CD14-positive monocyte (primary cell): ENCODE data around the gene GH2. TPM values are rescaled to one million over a fixed set of nuclear protein-coding genes. Genes with fewer than 3 reads are reported as not detected.

ENCODE experiments used
- DNase-seq, 3 donors: peaks; one replicate each; pipeline ENCODE4 v3.0.0-alpha.2; 2011 to 2022
- H2AFZ ChIP-seq: 2 replicates; pipeline ENCODE4 v1.6.0; 2012; ENCODE audit warnings: mild to moderate bottlenecking, low read depth, low read length, inconsistent platforms; ENCODE audit not compliant: insufficient read depth, poor library complexity, severe bottlenecking
- H3K27ac ChIP-seq, 2 donors: 1 replicate in 1 of 2; 2 replicates in 1 of 2; pipeline ENCODE4 v1.5.1; 2012 to 2013; ENCODE audit warnings: low read length in 2 of 2, control low read depth in 1 of 2, inconsistent platforms in 1 of 2, low read depth in 1 of 2, mild to moderate bottlenecking in 1 of 2
- H3K27me3 ChIP-seq, 2 donors: one replicate each; pipeline versions ENCODE4 v1.6.0 to v1.6.1; 2011 to 2013; ENCODE audit warnings: low read length in 2 of 2; ENCODE audit not compliant: control insufficient read depth in 2 of 2, insufficient read depth in 2 of 2
- H3K36me3 ChIP-seq, 2 donors: replicated peaks in 1 of 2; 1 replicate in 1 of 2; 2 replicates in 1 of 2; pipeline versions ENCODE4 v1.5.1 to v1.6.1; 2012 to 2013; ENCODE audit warnings: low read length in 2 of 2, control low read depth in 1 of 2, inconsistent platforms in 1 of 2, mild to moderate bottlenecking in 1 of 2; ENCODE audit not compliant: insufficient read depth in 2 of 2, control insufficient read depth in 1 of 2
- H3K4me1 ChIP-seq, 2 donors: 1 replicate in 1 of 2; 2 replicates in 1 of 2; pipeline versions ENCODE4 v1.5.1 to v1.6.1; 2012 to 2013; ENCODE audit warnings: low read length in 2 of 2, control low read depth in 1 of 2, inconsistent platforms in 1 of 2, mild to moderate bottlenecking in 1 of 2, moderate library complexity in 1 of 2; ENCODE audit not compliant: insufficient read depth in 2 of 2, control insufficient read depth in 1 of 2
- H3K4me2 ChIP-seq: replicated peaks from 2 replicates; pipeline ENCODE3; 2012; ENCODE audit warnings: low read length, moderate library complexity, mild to moderate bottlenecking; ENCODE audit not compliant: poor library complexity, severe bottlenecking; ENCODE audit errors: extremely low read depth
- H3K4me3 ChIP-seq, 3 experiments: fragments of 200-600 bp in 1 of 3; sonication (generic) in 1 of 3; replicated peaks in 1 of 3; 1 replicate in 2 of 3; 2 replicates in 1 of 3; pipeline ENCODE4 v1.5.1; 2011 to 2013; ENCODE audit warnings: low read length in 3 of 3, mild to moderate bottlenecking in 3 of 3, control low read depth in 2 of 3, low read depth in 2 of 3, inconsistent platforms in 1 of 3, moderate library complexity in 1 of 3
- H3K79me2 ChIP-seq: 2 replicates; pipeline ENCODE4 v1.6.0; 2012; ENCODE audit warnings: mild to moderate bottlenecking, control low read depth, inconsistent platforms, low read length, moderate library complexity; ENCODE audit not compliant: insufficient read depth
- H3K9ac ChIP-seq: 2 replicates; pipeline ENCODE4 v1.6.0; 2017; ENCODE audit warnings: low read length, mild to moderate bottlenecking; ENCODE audit not compliant: insufficient read depth, poor library complexity, severe bottlenecking
- H3K9me3 ChIP-seq, 2 donors: replicated peaks in 1 of 2; 1 replicate in 1 of 2; 2 replicates in 1 of 2; pipeline versions ENCODE4 v1.5.1 to v1.6.1; 2012 to 2013; ENCODE audit warnings: low read length in 2 of 2, control low read depth in 1 of 2; ENCODE audit not compliant: control insufficient read depth in 1 of 2, insufficient read depth in 1 of 2
- H4K20me1 ChIP-seq: 2 replicates; pipeline ENCODE4 v1.6.0; 2012; ENCODE audit warnings: mild to moderate bottlenecking, low read length, control low read depth, moderate library complexity; ENCODE audit not compliant: insufficient read depth
- H3K27ac Mint-ChIP-seq, 7 donors: one replicate each; pipeline ENCODE4 v1.8.0; 2020; ENCODE audit warnings: mild to moderate bottlenecking in 7 of 7, mixed read lengths in 7 of 7, moderate library complexity in 6 of 7, inconsistent platforms in 2 of 7
- H3K27me3 Mint-ChIP-seq, 3 donors: one replicate each; pipeline ENCODE4 v1.8.0; 2021 to 2022; ENCODE audit warnings: low read depth in 3 of 3, mild to moderate bottlenecking in 3 of 3, mixed read lengths in 3 of 3, moderate library complexity in 3 of 3, inconsistent platforms in 1 of 3
- H3K36me3 Mint-ChIP-seq, 2 donors: one replicate each; pipeline ENCODE4 v1.8.0; 2020; ENCODE audit warnings: mixed read lengths in 2 of 2, inconsistent platforms in 1 of 2, mild to moderate bottlenecking in 1 of 2
- H3K4me1 Mint-ChIP-seq: one replicate; pipeline ENCODE4 v1.8.0; 2020; ENCODE audit warnings: mild to moderate bottlenecking, mixed read lengths
- H3K4me3 Mint-ChIP-seq, 2 donors: one replicate each; pipeline ENCODE4 v1.8.0; 2020; ENCODE audit warnings: mild to moderate bottlenecking in 2 of 2, mixed read lengths in 2 of 2, moderate library complexity in 1 of 2
- H3K9me3 Mint-ChIP-seq, 7 donors: one replicate each; pipeline ENCODE4 v1.8.0; 2020 to 2022; ENCODE audit warnings: mixed read lengths in 7 of 7, mild to moderate bottlenecking in 6 of 7, moderate library complexity in 6 of 7, inconsistent platforms in 2 of 7
- CTCF ChIP-seq: fragments of 200-600 bp; IDR thresholded peaks from one replicate; pipeline ENCODE4 v1.8.0; 2022; ENCODE audit warnings: antibody characterized with exemption, mild to moderate bottlenecking
- WGBS: methylation state at CpG from one replicate; pipeline ENCODE4 v1.1.5; 2013; ENCODE audit warnings: missing lambda C conversion rate; ENCODE audit not compliant: insufficient coverage; 5-methylcytosine and 5-hydroxymethylcytosine counted together
- intact Hi-C, 2 donors: fragments of 100-400 bp; cut with micrococcal nuclease; formaldehyde crosslinking; loops; one replicate each; pipeline versions ENCODE4 v1.15.0 to v1.15.1; 2023
- polyA plus RNA-seq, 3 donors: library from polyadenylated mRNA; depleted of rRNA in 1 of 3; unstranded in 2 of 3; stranded (reverse) in 1 of 3; fragments of 300-500 nt in 2 of 3; fragments of >200 nt in 1 of 3; fragmentation: Illumina TruSeq in 2 of 3; gene quantifications; 1 replicate in 2 of 3; 2 replicates in 1 of 3; pipeline ENCODE4 v1.2.3, GENCODE V29; 2012 to 2021

Gene GH2
- polyA plus RNA-seq, 3 donors: not detected

GRCh38 chr17:63832455-63832854 is 49.3 kb downstream of the GH2 start:
- no peak overlapping the region for H3K4me3 ChIP-seq
- H3K9me3 ChIP-seq: no peaks in the 10 kb centered on the region
- H3K4me1 Mint-ChIP-seq: peaks cover 34% of the 10 kb centered on the region
- WGBS: 94% methylated on average over 2 of the region's 2 CpGs
- H2AFZ ChIP-seq: no peak overlapping the region
- H3K9ac ChIP-seq: no peak overlapping the region
- H4K20me1 ChIP-seq: peaks cover 83% of the 10 kb centered on the region
- H3K36me3 ChIP-seq: peaks cover 76 to 86% of the 10 kb centered on the region in 2 donors
- peaks cover 65% of the 10 kb centered on the region for H3K79me2 ChIP-seq
- intact Hi-C loops: no loop called here
- DNase-seq: no peak
- peaks cover 72 to 82% of the 10 kb centered on the region in 2 donors for H3K36me3 Mint-ChIP-seq
- no peaks in the 10 kb centered on the region for H3K27me3 ChIP-seq
- no peak overlapping the region for H3K4me2 ChIP-seq
- TF ChIP-seq CTCF: no peak
- H3K27ac ChIP-seq: no peak overlapping the region
- no peak overlapping the region for H3K4me3 Mint-ChIP-seq
- peaks cover 14 to 23% of the 10 kb centered on the region in 2 donors for H3K4me1 ChIP-seq
- no peaks in the 10 kb centered on the region for H3K27me3 Mint-ChIP-seq
- H3K27ac Mint-ChIP-seq: peak overlapping the region in 3 of 7 donors; percentile 63 to 86 (median 63)
- no peaks in the 10 kb centered on the region for H3K9me3 Mint-ChIP-seq

- H3K4me1 Mint-ChIP-seq: peaks cover 34% of the 10 kb centered on the region
Measured at GRCh38 chr17:63832014-63832413, 49.7 kb downstream of the GH2 start.

More at GRCh38 chr17:63832014-63832413, 49.7 kb downstream of the GH2 start:
- Histone ChIP-seq H3K36me3 (peaks cover 71 to 81% of the 10 kb centered on the region in 2 donors), H3K4me3 (no peak overlapping the region), H3K4me2 (no peak overlapping the region), H3K4me1 (peaks cover 14 to 23% of the 10 kb centered on the region in 2 donors), H4K20me1 (peaks cover 78% of the 10 kb centered on the region), H3K79me2 (peaks cover 61% of the 10 kb centered on the region), H2AFZ (no peak overlapping the region), H3K27ac (no peak overlapping the region), H3K9ac (no peak overlapping the region), H3K9me3 (no peaks in the 10 kb centered on the region), H3K27me3 (no peaks in the 10 kb centered on the region)
- TF ChIP-seq CTCF: no peak
- no peaks in the 10 kb centered on the region for H3K9me3 Mint-ChIP-seq
- intact Hi-C loops: no loop called here
- no peak overlapping the region for H3K4me3 Mint-ChIP-seq
- no CpG with 5 or more reads among the region's 5 CpGs for WGBS
- H3K27me3 Mint-ChIP-seq: no peaks in the 10 kb centered on the region
- peaks cover 69 to 78% of the 10 kb centered on the region in 2 donors for H3K36me3 Mint-ChIP-seq
- H3K27ac Mint-ChIP-seq: peak overlapping the region in 3 of 7 donors; percentile 63 to 86 (median 63)
- DNase-seq: no peak
